ENCODE data around the gene DPH3.

The DPH3 gene

GRCh38 chr3:16290827-16291196 lies 26.1 kb upstream of the DPH3 start:
- TF ChIP-seq EZH2phosphoT487 (conservative IDR thresholded peaks at IDR 0.05; ENCODE audit: low read length) = no peak
- no peak for TF ChIP-seq CTCF (IDR thresholded peaks at IDR 0.05; ENCODE audit: insufficient read depth, low read length, poor library complexity, severe bottlenecking)
- H2AFZ ChIP-seq (ENCODE audit: low read depth, low read length, severe bottlenecking) = no peak overlapping the region
- peaks cover 6% of the 10 kb centered on the region; the same call in 1 of the 2 replicates for H3K9me3 ChIP-seq (ENCODE audit: insufficient read depth, low read length)
- no peaks in the 10 kb centered on the region for H3K9me2 ChIP-seq (replicated peaks; ENCODE audit: insufficient read depth, low read length)
- H3K9ac ChIP-seq (ENCODE audit: low read length) = no peak overlapping the region
- no peaks in the 10 kb centered on the region for H3K27me3 ChIP-seq (ENCODE audit: low read length)
- H3F3A ChIP-seq (ENCODE audit: insufficient read depth) = no peaks in the 10 kb centered on the region
- H3K4me2 ChIP-seq (ENCODE audit: low read depth, low read length, poor library complexity, severe bottlenecking) = peak overlapping the region; percentile 17
- no peaks in the 10 kb centered on the region for H4K20me1 ChIP-seq (ENCODE audit: low read depth, low read length)
- no peaks in the 10 kb centered on the region for H3K79me2 ChIP-seq (ENCODE audit: insufficient read depth, low read length)
- H3K4me3 ChIP-seq (ENCODE audit: insufficient read depth, low read length, poor library complexity, severe bottlenecking) = no peak overlapping the region
- H3K36me3 ChIP-seq (ENCODE audit: low read length) = peaks cover 20% of the 10 kb centered on the region
- peak overlapping the region; percentile 27; the same call in 1 of the 2 replicates for H3K27ac ChIP-seq (ENCODE audit: low read depth, low read length)

GRCh38 chr3:16290007-16290826 lies 25.5 kb upstream of the DPH3 start:
- H3K4me2 ChIP-seq (ENCODE audit: low read depth, low read length, poor library complexity, severe bottlenecking) = no peak overlapping the region
- H3K27ac ChIP-seq (ENCODE audit: low read depth, low read length) = peak overlapping the region; percentile 27; the same call in 1 of the 2 replicates
- peaks cover 15% of the 10 kb centered on the region for H3K36me3 ChIP-seq (ENCODE audit: low read length)

GRCh38 chr3:16289144-16289889 lies 24.6 kb upstream of the DPH3 start:
- Histone ChIP-seq H3F3A (ENCODE audit: insufficient read depth) (no peaks in the 10 kb centered on the region), H3K9me2 (replicated peaks; ENCODE audit: insufficient read depth, low read length) (no peaks in the 10 kb centered on the region), H3K36me3 (ENCODE audit: low read length) (peaks cover 14% of the 10 kb centered on the region), H3K27me3 (ENCODE audit: low read length) (no peaks in the 10 kb centered on the region), H3K9me3 (ENCODE audit: insufficient read depth, low read length) (peaks cover 6% of the 10 kb centered on the region; the same call in 1 of the 2 replicates), H4K20me1 (ENCODE audit: low read depth, low read length) (no peaks in the 10 kb centered on the region), H3K9ac (ENCODE audit: low read length) (no peak overlapping the region), H3K4me3 (ENCODE audit: insufficient read depth, low read length, poor library complexity, severe bottlenecking) (no peak overlapping the region), H2AFZ (ENCODE audit: low read depth, low read length, severe bottlenecking) (no peak overlapping the region), H3K27ac (ENCODE audit: low read depth, low read length) (no peak overlapping the region), H3K79me2 (ENCODE audit: insufficient read depth, low read length) (no peaks in the 10 kb centered on the region), H3K4me2 (ENCODE audit: low read depth, low read length, poor library complexity, severe bottlenecking) (no peak overlapping the region)
- no peak for TF ChIP-seq EZH2phosphoT487 (conservative IDR thresholded peaks at IDR 0.05; ENCODE audit: low read length)
- TF ChIP-seq CTCF (IDR thresholded peaks at IDR 0.05; ENCODE audit: insufficient read depth, low read length, poor library complexity, severe bottlenecking) = no peak

More at GRCh38 chr3:16290007-16290826, 25.5 kb upstream of the DPH3 start:
- Histone ChIP-seq H3K79me2 (ENCODE audit: insufficient read depth, low read length) (no peaks in the 10 kb centered on the region), H3F3A (ENCODE audit: insufficient read depth) (no peaks in the 10 kb centered on the region), H2AFZ (ENCODE audit: low read depth, low read length, severe bottlenecking) (no peak overlapping the region), H3K9me3 (ENCODE audit: insufficient read depth, low read length) (peaks cover 6% of the 10 kb centered on the region; the same call in 1 of the 2 replicates), H3K9me2 (replicated peaks; ENCODE audit: insufficient read depth, low read length) (no peaks in the 10 kb centered on the region), H4K20me1 (ENCODE audit: low read depth, low read length) (no peaks in the 10 kb centered on the region), H3K27me3 (ENCODE audit: low read length) (no peaks in the 10 kb centered on the region), H3K9ac (ENCODE audit: low read length) (no peak overlapping the region), H3K4me3 (ENCODE audit: insufficient read depth, low read length, poor library complexity, severe bottlenecking) (no peak overlapping the region)
- TF ChIP-seq EZH2phosphoT487 (conservative IDR thresholded peaks at IDR 0.05; ENCODE audit: low read length) = no peak
- TF ChIP-seq CTCF (IDR thresholded peaks at IDR 0.05; ENCODE audit: insufficient read depth, low read length, poor library complexity, severe bottlenecking) = peak; percentile 85
